HL-60/S4 treated with retinoic acid at 250 ng/mL for 4 days and 3 days (cell line): Measurements from ENCODE around the gene PRR23B.
"Not testable (repeated sequence)": the region's sequence is repeated elsewhere in the genome, so short reads cannot be mapped to it uniquely, and the experiment has no call there.

Experiments
- in situ Hi-C: fragments of 300-500 bp; cut with MboI; formaldehyde crosslinking; loops from 2 replicates; pipeline ENCODE4 v1.7.0; 2022; ENCODE audit warnings: low sequenced_read_pairs

PRR23B gene

GRCh38 chr3:139020868-139021234 lies at the start of gene PRR23B:
Gene PRR23B (minus strand): TSS chr3:139020926. CDS start chr3:139020661, 265 bp downstream.
- in situ Hi-C loops = no loop called here

- in situ Hi-C loops = no loop called here
Observed at GRCh38 chr3:139062918-139063317, 42.2 kb upstream of the PRR23B start.

DNA sequence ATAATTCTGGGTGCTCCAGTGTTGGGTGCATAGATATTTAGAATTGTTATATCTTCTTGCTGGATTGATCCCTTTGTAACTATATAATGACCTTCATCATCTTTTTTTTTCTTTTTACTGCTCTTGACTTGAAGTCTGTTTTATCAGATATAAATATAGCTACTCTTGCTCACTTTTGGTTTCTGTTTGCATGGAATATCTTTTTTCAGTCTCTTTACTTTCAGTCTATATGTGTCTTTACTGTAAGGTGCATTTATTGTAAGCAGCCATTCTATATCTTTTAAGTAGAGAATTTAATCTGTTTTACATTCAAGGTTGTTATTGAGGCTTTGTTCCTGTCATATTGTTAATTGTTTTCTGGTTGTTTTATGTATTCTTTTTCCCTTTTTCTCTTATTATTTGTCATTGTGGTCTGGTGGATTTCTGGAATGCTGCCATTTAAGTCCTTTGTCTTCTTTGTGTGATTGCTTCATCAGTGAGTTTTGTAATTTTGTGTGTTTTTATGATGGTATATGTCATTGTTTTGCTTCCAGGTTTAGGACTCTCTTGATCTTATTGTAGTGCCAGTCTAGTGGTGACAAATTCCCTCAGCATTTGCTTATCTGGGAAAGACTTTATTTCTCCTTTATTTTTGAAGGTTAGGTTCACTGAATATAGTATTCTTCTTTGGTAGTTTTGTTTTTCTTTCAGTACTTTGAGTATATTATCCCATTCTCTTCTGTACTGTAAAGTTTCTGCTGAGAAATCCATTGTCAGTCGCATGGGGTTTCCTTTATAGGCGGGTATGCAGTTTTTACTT lies 32.3 kb upstream of the PRR23B start:
- in situ Hi-C loops = no loop called here

- in situ Hi-C loops = no loop called here
Observed at GRCh38 chr3:139044366-139045210, 23.9 kb upstream of the PRR23B start, which contains the start of gene PRR23C. Gene PRR23C (minus strand): TSS chr3:139044892. CDS start chr3:139044620, 272 bp downstream.

DNA sequence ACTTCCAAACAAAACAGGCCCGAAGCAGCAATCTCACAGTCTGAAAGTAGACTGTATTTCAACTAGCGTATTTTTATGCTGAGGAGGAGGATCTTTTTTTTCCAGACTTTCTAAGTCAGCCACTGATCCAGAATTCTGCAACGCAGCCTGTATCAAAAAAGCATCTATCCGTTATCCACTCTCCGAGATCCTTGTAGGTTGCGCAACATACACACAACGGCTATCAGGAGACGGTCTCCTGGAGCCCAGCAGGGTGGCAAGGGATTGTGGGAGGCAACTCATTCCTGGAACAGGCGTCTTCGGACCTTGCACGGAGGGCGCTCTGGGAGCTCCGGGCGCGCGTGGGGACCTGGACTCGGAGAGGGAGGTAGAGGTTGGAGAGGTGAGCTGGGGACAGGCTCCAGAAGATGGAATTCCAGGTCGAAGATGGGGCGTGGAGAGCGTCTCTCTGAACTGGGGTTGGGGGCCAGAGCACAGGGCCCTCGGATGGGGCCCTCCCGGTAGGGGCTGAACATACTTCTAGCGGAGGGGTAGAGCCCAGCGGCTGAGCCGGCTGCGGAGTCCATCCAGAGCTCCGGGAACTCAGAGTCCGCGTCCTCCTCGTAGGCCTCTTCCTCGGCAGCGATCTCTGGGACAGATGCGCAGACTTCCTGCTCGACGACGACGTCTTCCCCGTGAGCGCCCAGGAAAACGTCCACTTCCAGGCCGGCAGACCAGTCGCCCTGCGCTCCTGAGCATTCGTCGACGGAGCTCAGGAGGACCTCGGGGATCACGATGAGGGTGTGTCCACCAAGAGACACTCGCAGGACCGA lies 23.0 kb upstream of the PRR23B start:
- in situ Hi-C loops = no loop called here

- in situ Hi-C loops = no loop called here
Observed at GRCh38 chr3:139037478-139037877, 16.8 kb upstream of the PRR23B start.

GRCh38 chr3:139032326-139033002 lies 11.7 kb upstream of the PRR23B start:
- in situ Hi-C loops = no loop called here

GRCh38 chr3:139030576-139030975 lies 9.8 kb upstream of the PRR23B start:
- in situ Hi-C loops = not testable (repeated sequence)

- in situ Hi-C loops = no loop called here
Observed at GRCh38 chr3:139024968-139025367, 4.2 kb upstream of the PRR23B start.

DNA sequence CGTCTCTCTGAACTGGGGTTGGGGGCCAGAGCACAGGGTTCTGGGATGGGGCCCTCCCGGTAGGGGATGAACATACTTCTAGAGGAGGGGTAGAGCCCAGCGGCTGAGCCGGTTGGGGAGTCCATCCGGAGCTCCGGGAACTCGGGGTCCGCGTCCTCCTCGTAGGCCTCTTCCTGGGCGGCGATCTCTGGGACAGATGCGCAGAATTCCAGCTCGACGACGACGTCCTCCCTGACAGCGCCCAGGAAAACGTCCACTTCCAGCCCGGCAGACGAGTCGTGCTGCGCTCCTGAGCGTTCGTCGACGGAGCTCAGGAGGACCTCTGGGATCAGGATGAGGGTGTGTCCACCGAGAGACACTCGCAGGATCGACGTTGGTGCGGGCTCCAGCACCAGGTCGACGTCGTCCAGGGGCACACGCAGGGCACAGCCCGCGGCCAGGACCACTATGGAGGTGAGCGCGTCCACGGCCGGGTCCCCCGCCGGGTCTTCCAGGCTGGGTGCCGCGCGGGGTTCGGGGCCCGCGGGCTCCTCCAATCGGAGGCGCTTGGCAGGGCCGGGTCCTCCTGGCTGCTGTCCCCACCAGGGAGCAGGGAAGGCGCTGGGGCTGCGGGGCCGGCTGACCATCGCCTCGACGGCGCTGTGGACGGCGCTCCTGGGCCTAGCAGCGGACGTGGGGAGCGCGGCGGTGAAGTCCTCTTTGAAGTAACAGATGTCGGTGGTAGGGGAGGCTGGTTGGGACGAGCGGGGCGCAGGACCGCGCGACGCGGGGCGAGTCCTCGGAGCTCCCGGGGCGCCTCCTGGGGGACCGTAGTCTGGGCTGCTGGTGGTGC lies 474 bp downstream of the PRR23B start:
- in situ Hi-C loops = no loop called here

DNA sequence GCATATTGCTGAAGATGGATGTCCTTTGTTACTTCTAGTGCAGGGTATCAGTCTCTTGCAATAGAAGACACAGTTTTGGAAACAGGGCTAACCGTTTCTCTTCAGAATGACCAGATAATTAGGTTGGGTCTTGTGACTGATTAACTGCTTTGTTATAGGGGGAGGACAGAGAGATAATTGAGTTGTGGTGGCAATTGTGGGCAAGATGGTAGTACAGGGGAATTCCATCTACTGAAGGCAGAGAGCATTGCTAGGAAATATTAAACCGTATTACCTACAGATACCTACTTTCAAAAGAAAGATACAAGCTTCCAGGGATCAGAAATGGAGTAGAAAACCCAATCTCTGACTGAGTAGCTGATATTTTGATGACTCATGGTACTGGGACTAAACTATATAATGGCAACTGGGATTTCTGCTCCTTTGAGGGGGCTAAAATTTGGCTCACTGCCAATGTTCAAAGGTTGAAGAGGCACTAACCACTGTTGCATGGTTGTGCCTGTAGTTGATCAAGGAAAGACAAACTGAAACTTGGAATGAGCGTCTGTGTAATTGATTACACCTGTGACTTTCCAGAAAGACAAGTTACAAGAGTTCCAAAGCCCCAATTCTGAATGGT lies 4.2 kb downstream of the PRR23B start:
- in situ Hi-C loops = no loop called here

GRCh38 chr3:139006051-139006716 lies 14.5 kb downstream of the PRR23B start, which contains the start of gene PRR23A:
Gene PRR23A (minus strand): TSS chr3:139006268. CDS start chr3:139006268, 0 bp downstream.
- in situ Hi-C loops = no loop called here

DNA sequence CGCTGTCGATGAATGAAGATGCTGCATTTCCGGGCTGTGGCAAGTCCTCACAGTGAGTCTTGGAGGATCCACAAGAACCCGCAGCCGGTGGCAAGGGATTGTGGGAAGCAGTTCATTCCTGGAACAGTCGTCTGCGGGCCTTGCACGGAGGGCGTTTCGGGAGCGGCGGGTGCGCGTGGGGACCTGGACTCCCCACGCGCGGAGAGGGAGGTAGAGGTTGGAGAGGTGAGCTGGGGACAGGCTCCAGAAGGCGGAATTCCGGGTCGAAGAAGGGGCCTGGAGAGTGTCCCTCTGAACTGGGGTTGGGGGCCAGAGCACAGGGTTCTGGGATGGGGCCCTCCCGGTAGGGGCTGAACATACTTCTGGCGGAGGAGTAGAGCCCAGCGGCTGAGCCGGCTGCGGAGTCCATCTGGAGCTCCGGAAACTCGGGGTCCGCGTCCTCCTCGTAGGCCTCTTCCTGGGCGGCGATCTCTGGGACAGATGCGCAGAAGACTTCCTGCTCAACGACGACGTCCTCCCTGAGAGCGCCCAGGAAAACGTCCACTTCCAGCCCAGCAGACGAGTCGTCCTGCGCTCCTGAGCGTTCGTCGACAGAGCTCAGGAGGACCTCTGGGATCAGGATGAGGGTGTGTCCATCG lies 15.3 kb downstream of the PRR23B start:
- in situ Hi-C loops = no loop called here

DNA sequence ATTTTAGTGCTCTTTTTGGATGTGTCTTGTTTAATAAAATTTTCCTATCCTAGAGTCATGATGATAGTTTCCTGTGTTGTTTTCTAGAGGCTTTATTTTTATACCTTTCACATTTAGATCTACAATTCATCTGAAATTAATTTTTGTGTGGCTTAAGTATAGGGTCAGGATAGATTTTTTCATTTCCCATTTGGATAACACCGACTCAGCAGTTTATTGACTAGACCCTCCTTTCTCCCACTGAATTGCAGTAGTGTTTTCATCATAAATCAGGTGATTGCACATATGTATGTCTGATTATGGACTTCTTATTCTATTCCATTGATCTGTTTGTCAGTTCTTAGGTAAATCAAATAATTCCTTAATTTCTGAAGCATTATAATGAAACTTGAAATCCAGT lies 25.0 kb downstream of the PRR23B start:
- in situ Hi-C loops = no loop called here

GRCh38 chr3:138987181-138987580 lies 33.5 kb downstream of the PRR23B start:
- in situ Hi-C loops = no loop called here

DNA sequence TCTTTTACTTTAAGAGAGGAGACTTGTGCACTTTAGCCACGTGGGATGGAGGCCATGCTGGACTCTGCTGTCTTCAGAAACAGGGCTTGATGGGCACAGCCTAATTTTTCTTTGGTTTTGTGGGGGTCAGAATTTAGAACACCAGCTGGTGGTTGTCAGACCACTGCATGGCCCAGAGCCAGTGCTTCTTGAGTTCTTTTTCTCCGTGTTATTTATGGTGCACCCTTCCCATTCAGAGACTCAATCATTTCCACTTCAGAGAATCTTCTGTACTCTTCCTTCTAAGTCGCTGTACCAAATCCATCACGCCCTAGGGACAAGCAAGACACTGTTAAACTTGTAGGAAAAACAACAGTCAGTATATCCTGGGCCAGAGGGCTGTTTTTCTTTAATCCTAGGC lies 34.8 kb downstream of the PRR23B start:
- in situ Hi-C loops = no loop called here

- in situ Hi-C loops = no loop called here
Observed at GRCh38 chr3:138984816-138985215, 35.9 kb downstream of the PRR23B start.

DNA sequence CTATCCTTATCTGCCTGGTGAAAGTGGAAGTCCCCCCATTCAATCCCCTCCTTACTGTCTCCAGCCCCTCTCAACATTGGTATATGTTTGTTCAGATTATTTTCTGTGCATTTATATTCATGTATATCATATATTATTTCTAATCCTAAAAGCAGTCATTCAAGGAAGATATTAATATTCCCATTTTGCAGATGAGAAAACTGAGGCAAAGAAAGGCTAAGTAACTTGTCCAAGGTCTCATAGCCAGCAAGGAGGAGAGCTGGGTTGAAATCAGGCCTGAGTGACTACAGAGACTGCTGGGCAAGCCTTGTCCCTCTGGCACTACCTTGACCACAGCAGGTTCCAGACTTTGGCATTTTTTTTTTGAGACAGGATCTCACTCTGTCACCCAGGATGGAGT lies 44.7 kb downstream of the PRR23B start:
- in situ Hi-C loops = no loop called here
